NCI-H2227 (cell line): Measurements from ENCODE around the gene TBXA2R.
"Not testable (repeated sequence)": the region's sequence is repeated elsewhere in the genome, so short reads cannot be mapped to it uniquely, and the experiment has no call there.

Experiments
- DNase-seq: peaks from one replicate; lab custom pipeline; 2025; ENCODE audit not compliant: unreplicated experiment; lab: John Stamatoyannopoulos, UW

The TBXA2R gene

DNA sequence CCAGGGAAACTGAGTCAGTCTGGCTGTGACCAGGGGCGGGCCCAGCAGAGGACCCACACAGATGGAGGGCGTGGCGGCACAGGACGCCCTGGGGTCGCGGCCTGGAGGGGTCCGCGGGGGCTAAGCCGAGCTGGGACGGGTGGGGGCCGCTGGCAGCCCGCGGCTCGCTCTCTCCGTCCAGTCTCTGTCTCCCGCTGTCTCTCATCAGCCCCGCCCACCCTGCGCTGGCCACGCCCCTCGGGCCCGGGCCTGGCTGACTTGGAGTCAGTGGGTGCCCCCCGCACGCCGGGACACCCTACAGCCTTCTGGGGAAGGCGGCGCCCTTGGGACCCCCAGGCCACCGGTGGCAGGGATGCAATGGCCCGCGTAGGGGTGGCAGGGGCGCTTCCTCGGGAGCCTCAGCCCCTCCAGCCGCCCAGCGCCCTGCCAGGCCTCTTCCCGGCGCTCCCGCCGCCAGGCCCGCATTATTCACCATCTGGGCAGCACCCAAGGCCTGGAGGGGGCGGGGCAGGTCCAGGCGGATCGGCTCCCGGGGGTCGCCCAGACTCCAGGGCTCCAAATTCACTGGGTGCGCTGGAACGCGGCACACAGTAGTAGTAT is at the start of gene TBXA2R:
TSS of gene TBXA2R (minus strand) at position 186 of the 600 bp plus-strand sequence. CDS start 6,241 bp downstream, outside the sequence.
- peak; percentile 34 for DNase-seq

DNA sequence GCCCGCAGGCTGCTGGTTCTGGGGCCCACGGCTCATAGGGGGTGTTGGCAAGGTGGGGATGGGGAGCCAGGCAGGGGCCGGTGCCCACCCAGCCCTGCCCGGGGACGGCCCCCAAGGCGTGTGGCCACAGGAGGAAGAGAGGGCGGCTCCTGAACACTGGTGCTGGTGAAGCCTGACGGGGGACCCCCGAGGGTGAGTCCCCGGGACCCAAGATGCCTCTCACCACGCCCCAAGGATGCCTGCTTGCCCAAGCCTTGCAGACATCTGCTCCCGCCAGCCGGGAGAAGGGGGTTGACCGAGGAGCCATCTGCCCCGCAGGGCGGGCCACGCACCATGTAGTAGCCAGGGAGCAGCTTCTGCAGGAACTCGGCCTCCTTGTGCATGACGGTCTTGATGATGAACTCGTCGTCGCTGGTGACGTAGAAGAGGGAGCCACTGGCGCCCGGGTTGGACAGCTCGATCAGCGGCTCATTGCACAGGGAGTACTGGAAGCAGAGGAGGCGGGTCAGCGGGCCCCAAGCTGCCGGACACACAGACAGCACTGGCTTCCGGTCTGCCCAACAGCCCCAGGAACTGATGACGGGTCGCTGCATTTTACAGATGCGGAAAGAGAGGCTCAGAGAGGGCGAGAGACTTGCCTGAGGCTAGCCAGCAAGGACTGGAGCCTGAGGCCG is 49.5 kb upstream of the TBXA2R start:
- no peak for DNase-seq

DNA sequence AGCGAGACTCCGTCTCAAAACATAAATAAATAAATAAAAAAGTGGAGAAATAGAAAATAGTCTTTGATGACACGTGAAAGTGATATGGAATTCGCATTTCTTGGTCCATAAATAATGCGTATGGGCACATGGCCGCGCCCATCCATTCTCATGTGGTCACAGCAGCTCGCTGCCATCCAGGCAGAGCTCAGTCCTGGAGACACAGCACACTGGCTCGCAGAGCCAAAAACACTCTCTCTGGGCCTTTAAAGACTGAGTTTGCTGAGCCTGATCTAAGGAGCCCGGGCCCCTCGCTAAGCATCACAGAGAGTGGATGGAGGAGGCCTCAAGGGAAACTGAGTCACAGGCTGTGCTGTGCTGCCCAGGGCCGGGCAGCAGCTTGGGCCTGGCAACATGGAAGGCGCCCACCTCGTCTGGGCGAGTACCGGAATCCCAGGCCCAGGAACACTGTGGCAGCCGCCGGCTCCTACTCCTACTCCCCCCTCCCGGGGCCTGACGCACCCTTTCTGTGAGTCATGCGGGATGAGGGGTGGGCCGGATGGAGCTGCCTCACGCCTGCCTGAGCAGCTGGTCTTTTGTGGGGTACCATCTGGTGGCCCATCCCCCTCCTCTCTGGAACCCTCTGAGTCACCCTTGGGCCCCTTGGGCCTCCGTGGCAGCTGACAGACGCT is 48.9 kb upstream of the TBXA2R start:
- no peak for DNase-seq

- no peak for DNase-seq
Measured at GRCh38 chr19:3653865-3654513, 47.3 kb upstream of the TBXA2R start.

GRCh38 chr19:3653081-3653795 is 46.6 kb upstream of the TBXA2R start:
- no peak for DNase-seq

- DNase-seq: no peak
Measured at GRCh38 chr19:3652422-3652821, 45.7 kb upstream of the TBXA2R start.

- no peak for DNase-seq
Measured at GRCh38 chr19:3651684-3652083, 45.0 kb upstream of the TBXA2R start.

DNA sequence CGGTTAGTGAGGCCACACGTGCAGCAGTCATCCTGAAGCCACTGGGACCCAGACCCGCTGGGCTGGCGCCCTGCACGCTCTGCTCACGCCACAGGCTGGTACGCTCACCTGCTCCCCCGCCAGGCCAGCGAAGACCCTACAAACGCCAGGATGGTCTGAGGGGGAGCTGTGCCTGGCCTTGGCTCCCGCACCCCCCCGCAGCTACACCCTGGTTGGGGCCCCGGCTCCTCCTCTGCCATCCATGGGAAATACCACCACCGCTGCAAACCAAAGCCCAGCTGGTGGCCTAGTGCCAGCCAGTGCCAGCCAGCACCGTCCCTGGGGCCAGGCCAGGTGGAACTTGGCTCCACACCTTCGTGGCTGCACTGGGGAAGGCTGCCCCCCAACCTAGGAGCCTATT is 43.2 kb upstream of the TBXA2R start:
- DNase-seq: no peak

DNA sequence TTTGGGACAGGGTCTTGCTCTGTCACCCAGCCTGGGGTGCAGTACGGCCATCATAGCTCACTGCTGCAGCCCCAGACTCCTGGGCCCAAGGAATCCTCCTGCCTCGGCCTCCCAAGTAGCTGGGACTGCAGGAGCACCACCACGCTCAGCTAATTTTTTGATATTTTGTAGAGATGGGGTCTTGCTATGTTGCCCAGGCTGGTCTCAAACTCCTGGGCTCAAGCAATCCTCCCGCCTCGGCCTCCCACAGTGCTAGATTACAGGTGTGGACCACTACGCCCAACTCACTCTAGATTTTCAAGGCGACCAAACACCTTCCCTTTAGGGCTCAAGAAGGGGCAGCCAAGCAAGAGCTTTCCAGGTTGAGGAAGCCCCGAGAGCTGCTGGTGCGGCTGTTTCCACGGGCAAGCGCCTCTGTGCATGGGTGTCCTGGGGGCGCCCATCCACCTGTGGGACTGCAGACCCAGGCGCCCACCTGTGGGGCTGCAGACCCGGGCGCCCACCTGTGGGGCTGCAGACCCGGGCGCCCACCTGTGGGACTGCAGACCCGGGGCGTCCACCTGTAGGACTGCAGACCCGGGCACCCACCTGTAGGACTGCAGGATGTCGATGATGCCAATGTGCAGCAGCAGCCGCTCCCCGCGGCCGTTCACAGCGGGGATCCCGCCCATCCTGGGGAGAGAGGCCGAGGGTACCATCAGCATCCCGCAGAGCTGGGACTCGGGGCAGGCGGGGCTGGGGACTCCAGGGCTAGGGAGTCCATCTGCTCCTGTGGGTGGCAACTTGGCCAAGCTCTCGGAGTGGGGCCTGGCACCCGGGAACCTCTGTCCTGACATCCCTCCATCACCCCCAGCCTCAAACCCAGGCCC is 41.6 kb upstream of the TBXA2R start:
- no peak for DNase-seq

GRCh38 chr19:3647102-3647501 is 40.4 kb upstream of the TBXA2R start:
- not testable (repeated sequence) for DNase-seq

- no peak for DNase-seq
Measured at GRCh38 chr19:3646336-3647092, 39.8 kb upstream of the TBXA2R start.

DNA sequence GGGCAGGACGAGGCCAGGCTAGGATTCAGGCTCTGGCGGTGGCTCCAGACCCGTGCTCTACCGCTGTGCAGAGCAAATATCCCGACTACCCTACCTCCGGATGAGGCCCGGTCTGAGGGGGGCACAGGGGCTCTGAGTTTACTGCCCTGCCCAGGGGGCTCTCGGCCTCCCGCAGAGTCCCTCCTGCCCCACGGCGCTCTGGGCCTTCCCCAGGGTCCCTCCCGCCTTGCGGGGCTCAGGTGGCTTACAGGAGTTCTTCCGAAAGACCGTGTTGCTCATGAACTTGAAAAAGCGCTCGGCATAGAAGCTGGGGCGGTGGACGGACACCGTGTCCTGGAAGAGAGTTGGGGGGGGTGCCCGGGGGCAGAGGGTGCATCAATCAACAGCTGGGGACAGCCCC is 39.1 kb upstream of the TBXA2R start:
- DNase-seq: no peak

- DNase-seq: no peak
Measured at GRCh38 chr19:3645067-3645396, 38.4 kb upstream of the TBXA2R start.

GRCh38 chr19:3644351-3645066 is 37.8 kb upstream of the TBXA2R start:
- DNase-seq: no peak

GRCh38 chr19:3643674-3644313 is 37.1 kb upstream of the TBXA2R start:
- no peak for DNase-seq

DNA sequence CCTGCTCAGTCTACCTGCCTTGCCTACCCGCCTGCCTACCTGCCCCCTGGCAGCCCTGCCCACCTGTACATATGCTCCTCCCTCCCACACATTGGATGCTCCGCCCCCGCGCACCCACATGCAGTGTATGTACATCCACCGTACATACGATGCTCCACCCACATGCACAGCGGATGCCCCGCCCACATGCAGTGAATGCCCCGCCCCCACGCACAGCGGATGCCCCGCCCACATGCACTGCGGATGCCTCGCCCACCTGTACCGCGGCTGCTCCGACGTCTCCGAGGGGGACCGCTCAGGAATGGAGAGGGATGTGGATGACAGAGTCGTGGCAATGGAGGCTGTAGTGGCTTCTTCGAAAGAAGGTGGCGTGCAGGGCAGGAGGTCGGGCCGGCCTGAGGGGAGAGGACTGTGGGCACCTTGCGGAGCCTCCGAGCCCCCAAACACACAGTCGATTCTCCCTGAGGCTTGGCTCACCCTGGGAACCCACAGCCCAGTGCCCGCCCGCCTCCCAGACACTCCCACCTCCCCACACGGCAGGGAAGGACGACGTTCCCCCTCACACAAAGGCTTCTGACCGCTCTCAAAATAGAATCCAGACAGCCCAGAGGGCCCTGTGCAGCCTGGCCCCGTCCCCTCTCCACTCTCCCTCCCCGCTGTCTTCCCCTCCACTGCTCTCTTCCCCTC is 36.5 kb upstream of the TBXA2R start:
- DNase-seq: no peak

DNA sequence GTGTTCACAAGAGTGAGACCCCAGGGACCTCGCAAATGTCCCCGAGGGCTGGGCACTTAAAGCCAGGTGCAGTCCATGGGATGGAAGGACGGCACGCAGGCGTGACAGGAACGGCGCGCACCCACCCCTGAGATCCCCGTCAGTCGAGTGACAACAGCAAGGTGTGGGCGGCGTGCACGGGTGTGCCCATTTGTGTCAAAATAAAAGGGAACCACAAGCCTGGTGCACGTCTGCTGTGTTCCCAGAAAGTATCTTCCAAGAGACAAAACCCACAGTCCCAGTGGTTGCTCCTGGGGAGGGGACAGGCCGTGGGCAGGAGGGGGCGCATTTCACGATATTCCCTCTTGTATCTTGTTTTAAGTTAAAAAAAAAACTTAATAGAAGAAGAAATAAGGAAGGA is 35.6 kb upstream of the TBXA2R start:
- DNase-seq: no peak
